Measurements from ENCODE around the gene PIAS4.

Gene PIAS4

DNA sequence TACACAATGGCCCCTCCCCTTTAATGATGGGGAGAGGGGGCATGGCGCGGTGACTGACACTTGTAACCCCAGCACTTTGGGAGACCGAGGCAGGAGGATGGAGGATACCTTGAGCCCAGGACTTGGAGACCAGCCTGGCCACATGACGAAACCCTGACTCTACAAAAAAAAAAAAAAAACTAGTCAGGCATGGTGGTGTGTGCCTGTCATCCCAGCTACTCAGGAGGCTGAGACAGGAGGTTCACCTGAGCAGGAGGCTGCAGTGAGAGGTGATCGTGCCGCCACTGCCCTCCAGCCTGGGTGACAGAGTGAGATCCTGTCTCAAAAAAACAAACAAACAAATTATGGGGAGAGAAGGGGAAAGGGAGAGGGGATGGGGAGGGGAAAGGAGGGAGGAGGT lies 72.9 kb downstream of the PIAS4 start:
- no peak for DNase-seq

DNA sequence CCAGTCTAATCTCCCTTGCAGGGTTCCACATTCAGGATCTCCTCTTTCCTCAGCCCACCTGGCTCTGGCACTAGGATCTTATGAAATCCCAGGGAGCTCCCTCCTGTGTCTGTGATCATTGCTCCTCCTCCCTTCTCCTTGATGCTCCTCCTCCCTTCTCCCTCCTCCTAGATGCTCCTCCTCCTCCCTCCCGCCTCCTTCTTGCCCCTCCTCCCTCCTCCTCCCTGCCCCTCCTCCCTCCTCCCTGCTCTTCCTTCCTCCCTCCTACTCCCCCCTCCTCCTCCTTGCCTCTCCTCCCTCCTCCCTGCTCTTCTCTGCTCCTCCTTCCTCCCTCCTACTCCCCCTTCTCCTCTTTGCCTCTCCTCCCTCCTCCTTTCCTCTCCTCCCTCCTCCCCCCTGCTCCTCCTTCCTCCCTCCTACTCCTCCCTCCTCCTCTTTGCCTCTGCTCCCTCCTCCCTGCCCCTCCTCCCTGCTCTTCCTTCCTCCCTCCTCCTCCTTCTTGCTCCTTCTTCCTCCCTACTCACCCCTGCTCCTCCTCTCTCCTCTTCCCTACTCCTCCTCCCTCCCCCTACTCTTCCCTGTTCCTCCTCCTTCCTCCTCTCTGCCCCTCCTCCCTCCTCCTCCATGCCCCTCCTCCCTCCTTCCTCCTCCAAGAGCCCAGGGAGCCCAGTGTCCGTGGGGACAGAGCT lies 74.0 kb downstream of the PIAS4 start:
- DNase-seq: peak; percentile 39 to 51

DNA sequence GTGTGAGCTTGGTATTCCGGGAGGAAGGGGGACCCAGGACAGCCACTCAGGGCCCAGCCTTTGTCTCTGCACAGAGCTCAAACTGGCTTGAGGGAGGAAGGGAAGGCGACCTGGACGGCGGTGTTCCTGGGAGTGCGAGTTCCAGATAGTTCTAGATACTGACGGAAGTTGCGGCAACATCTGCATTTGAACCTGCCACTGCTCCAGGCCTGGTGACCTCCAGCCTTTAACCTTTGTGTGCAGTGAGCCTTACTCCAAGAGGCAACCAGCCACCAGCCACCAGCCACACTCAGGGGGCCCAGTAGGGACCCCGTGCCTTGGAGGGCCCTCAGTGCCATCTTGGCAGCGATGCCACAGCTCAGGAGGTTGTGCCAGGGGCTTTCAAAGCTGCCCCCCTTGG lies 74.6 kb downstream of the PIAS4 start:
- no peak for DNase-seq

DNA sequence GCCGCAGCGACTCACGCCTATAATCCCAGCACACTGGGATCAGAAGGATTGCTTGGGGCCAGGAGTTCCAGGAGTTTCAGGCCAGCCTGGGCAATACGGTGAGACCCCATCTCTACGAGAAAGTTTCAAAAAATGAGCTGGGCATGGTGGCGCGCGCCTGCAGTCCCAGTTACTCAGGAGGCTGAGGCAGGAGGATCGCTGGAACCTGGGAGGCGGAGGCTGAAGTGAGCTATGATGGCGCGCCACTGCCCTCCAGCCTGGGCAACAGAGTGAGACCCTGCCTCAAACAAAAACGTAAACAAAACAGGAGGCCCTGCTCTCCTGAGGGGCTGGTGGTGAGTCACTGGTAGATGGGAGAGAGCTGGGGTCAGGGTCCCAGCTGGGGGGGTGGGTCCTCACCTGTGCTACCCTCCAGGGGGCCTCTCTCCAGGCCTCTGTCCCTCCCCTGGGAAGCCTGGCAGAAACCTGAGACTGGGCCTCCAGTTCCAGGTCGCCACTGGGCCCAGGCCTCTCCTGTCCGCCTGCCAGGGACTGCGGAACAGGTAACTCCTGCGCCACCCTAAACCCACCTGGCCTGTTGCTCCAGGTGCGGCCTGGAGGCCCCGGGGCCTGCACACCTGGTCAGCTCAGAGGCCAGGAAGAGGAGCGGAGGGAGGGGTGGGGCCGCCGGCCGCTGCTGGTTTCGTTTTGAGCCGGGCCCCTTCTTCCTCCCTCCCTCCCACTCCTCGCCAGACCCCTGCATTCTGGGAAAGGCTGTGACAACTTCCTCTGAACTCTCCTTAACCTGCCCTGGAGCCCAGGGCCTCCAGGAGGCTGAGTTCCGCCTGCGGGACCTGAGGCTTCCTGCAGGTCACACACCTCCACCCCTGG lies 76.4 kb downstream of the PIAS4 start:
- peak; percentile 43 to 48 for DNase-seq

DNA sequence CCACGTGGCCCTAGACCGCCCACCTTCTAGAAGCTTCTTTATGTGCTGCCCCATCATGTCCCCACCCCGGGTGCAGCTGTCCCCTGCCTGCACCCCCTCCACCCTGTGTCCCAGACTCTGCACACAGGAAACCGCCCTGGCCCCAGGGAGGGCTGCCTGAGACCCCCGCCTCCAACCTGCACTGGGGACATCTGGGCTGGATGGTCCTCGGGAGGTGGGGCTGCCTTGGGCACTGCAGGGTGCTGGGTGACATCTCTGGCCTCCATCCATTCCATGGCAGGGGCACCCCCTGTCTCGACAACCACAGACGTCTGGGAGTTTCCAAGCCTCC lies 77.0 kb downstream of the PIAS4 start:
- DNase-seq: no peak

DNA sequence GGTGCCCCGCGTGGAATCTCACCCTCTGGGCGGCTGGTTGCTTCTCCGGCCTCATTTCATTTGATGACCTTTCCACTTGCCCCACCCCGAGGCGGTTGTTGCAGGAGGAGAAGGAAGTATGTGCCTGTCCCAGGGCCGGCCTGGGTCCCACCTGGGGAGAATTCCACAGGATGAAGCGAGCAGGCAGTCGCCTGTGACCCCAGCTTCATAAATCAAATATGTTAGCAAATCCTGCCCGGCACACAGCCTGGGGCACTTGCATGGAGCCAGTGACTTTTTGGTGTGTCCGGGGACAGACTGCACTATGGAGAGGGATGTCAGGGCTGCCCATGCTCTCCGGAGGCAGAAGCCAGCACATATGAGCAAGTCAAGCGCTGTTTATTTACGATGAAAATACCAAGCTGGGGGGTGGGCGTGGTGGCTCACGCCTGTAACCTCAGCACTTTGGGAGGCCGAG lies 78.9 kb downstream of the PIAS4 start:
- no peak for DNase-seq

DNA sequence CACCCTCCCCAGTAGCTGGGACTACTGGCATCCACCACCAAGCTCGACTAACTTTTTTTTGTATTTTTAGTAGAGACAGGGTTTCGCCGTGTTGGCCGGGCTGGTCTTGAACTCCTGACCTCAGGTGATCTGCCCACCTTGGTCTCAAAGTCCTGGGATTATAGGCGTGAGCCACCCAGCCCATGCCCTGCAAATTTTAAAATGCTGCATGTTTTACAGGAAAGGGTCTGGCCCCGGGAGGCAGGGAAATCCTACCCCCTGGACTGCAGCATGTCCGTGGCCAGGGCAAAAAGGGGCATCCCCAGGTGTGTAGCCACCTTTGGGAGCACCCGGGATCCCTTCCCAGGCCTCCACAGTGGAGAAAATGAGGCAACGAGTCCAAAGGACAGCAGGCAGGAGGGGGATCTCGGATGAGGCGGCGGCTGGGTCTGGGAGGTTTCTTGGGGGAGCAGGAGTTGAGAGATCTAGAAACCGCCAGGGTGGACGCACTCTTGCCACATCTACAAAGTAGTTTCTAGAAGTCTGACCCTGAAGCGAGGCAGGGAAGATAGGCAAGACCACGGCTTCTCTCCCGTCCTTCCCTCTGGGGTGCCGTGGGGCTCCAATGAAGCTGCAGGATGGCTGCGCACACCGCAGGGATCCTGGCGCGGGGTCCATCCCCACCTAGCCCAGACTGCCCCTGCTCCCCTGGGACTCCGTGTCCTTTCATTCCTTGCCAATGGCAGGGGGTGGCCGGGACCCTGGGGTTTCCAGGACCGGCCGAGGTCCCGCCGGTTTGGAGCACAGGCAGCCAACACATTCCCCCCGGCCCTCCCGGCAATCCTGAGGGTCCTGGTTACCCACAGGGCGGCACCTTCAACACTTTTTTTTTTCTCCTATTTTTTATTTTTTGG lies 80.5 kb downstream of the PIAS4 start:
- no peak for DNase-seq

DNA sequence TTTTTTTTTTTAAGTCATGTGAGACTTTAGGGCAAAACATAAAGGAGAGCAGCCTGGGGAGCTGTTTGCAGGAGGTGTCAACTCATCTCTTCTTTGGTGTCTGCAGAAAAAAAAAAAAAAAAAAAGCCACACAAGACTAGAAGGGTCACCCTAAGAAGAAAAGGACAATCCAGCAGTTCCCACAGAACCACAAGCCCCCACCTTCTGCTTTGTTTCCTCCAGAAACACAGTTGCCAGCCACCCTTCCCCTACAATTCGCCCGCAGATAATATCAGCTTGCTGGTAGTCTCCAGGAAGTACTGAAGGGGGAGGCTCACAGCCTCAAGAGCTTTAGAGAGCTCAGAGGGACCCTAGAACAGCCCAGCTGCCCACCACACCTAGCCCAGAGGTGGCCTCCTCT lies 81.4 kb downstream of the PIAS4 start:
- peak; percentile 41 to 46 for DNase-seq

Measured in inflammatory macrophage (primary cell).